ENCODE data around the gene LRMDA. TPM values are rescaled to one million over a fixed set of nuclear protein-coding genes. Genes with fewer than 3 reads are reported as not detected.
"Not testable (repeated sequence)": the region's sequence is repeated elsewhere in the genome, so short reads cannot be mapped to it uniquely, and the experiment has no call there.

The LRMDA gene
- total RNA-seq, 4 donors from 2014 or later = 0.88 to 14.1 (median 5.1) TPM; not detected in 1

DNA sequence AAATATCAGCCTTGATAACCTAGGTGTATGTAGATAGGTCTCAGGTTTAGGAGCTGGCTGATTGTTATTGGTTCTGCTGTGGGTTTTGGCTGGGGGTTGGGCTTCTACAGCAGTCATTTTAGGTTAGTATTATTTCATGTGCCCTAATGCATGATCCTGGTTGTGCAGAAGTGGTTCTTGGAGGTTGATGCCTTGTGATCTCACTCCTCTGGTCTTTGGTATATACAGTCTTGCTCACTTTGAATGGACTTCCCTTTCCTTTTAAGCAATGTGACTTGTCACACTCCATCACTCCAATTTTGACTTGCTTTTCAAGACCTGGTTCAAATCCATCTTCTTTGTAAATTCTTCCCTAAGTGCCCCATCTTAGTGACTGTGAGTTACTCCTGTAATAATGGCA lies 188.9 kb downstream of the LRMDA start:
- no peaks in the 10 kb centered on the region for H3K9me3 ChIP-seq
- H3K27me3 ChIP-seq = no peaks in the 10 kb centered on the region
- DNase-seq = no peak
- H3K4me3 ChIP-seq = no peak overlapping the region
- H3K36me3 ChIP-seq = no peaks in the 10 kb centered on the region
- no peak overlapping the region for H3K27ac ChIP-seq
- intact Hi-C loops (cut with DNase I) = no loop called here
- peaks cover 0 to 18% (median 6%) of the 10 kb centered on the region in 3 donors for H3K4me1 ChIP-seq
- TF ChIP-seq, protein P1, sequence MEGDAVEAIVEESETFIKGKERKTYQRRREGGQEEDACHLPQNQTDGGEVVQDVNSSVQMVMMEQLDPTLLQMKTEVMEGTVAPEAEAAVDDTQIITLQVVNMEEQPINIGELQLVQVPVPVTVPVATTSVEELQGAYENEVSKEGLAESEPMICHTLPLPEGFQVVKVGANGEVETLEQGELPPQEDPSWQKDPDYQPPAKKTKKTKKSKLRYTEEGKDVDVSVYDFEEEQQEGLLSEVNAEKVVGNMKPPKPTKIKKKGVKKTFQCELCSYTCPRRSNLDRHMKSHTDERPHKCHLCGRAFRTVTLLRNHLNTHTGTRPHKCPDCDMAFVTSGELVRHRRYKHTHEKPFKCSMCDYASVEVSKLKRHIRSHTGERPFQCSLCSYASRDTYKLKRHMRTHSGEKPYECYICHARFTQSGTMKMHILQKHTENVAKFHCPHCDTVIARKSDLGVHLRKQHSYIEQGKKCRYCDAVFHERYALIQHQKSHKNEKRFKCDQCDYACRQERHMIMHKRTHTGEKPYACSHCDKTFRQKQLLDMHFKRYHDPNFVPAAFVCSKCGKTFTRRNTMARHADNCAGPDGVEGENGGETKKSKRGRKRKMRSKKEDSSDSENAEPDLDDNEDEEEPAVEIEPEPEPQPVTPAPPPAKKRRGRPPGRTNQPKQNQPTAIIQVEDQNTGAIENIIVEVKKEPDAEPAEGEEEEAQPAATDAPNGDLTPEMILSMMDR (IDR thresholded peaks at IDR 0.05) = no peak
- TF ChIP-seq POLR2A (IDR thresholded peaks at IDR 0.05) = no peak

GRCh38 chr10:75621003-75621402 lies 189.6 kb downstream of the LRMDA start:
- intact Hi-C loops (cut with DNase I); H3K9me3 ChIP-seq; H3K36me3 ChIP-seq; H3K27me3 ChIP-seq; H3K4me3 ChIP-seq; H3K27ac ChIP-seq; DNase-seq: not testable (repeated sequence)
- WGBS, 2 donors = 85% methylated on average over 4 of the region's 4 CpGs
- peaks cover 0 to 18% (median 6%) of the 10 kb centered on the region in 3 donors for H3K4me1 ChIP-seq

DNA sequence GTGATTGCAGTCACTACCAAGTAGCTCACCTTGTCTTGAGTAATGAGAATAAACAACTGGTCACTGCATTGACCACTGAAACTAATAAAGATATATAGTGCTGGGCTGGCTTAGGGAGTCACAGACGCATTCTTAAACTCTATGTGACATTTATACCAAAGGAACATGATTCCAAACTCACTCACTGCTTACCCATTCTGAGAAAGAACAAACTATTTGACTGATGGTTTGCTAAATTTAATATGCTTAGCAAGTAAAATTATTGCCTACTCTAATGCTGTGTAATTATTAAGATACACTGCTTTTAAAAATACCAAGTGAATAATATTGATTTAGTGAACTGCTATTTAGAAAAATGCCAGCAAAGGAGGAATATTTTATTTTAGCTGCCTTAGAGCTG lies 191.1 kb downstream of the LRMDA start:
- peaks cover 0 to 14% (median 0%) of the 10 kb centered on the region in 3 donors for H3K4me1 ChIP-seq
- H3K36me3 ChIP-seq = no peaks in the 10 kb centered on the region
- H3K9me3 ChIP-seq = no peaks in the 10 kb centered on the region
- TF ChIP-seq, protein P1 (IDR thresholded peaks at IDR 0.05) = no peak
- TF ChIP-seq POLR2A (IDR thresholded peaks at IDR 0.05) = no peak
- intact Hi-C loops (cut with DNase I) = no loop called here
- no peak for DNase-seq
- H3K27me3 ChIP-seq = no peaks in the 10 kb centered on the region
- 74 to 88% methylated on average over 1 of the region's 1 CpG for WGBS, 2 donors
- no peak overlapping the region for H3K4me3 ChIP-seq
- no peak overlapping the region for H3K27ac ChIP-seq

GRCh38 chr10:75623310-75624093 lies 192.1 kb downstream of the LRMDA start:
- no peaks in the 10 kb centered on the region for H3K36me3 ChIP-seq
- intact Hi-C loops (cut with DNase I) = no loop called here
- peaks cover 0 to 14% (median 0%) of the 10 kb centered on the region in 3 donors for H3K4me1 ChIP-seq
- 63% methylated on average over 9 to 10 of the region's 10 CpGs for WGBS, 2 donors
- peak overlapping the region in 1 of 4 donors; percentile 44 for H3K27ac ChIP-seq
- no peak for DNase-seq
- no peaks in the 10 kb centered on the region for H3K27me3 ChIP-seq
- no peaks in the 10 kb centered on the region for H3K9me3 ChIP-seq
- peak overlapping the region in 1 of 4 donors; percentile 6 for H3K4me3 ChIP-seq
- TF ChIP-seq POLR2A (IDR thresholded peaks at IDR 0.05) = no peak
- TF ChIP-seq, protein P1 (IDR thresholded peaks at IDR 0.05) = no peak

GRCh38 chr10:75624638-75625037 lies 193.2 kb downstream of the LRMDA start:
- DNase-seq = no peak
- 86 to 92% methylated on average over 1 of the region's 1 CpG for whole genome bisulfite sequencing, 2 donors
- Histone ChIP-seq H3K4me3 (no peak overlapping the region), H3K36me3 (no peaks in the 10 kb centered on the region), H3K4me1 (peaks cover 0 to 14% (median 0%) of the 10 kb centered on the region in 3 donors), H3K27ac (no peak overlapping the region), H3K9me3 (no peaks in the 10 kb centered on the region), H3K27me3 (no peaks in the 10 kb centered on the region)
- intact Hi-C loops (cut with DNase I) = no loop called here
- TF ChIP-seq POLR2A (IDR thresholded peaks at IDR 0.05) = no peak
- TF ChIP-seq, protein P1 (IDR thresholded peaks at IDR 0.05) = no peak
